Activated CD4-positive, CD25-positive, alpha-beta regulatory T cell treated with anti-CD3 and anti-CD28 coated beads, Interleukin-2, amount 50 U/mL, for 72 hours (primary cell): ENCODE measurements around the gene CCL15.

Source experiments
- DNase-seq: peaks from one replicate; pipeline ENCODE4 v3.0.0; 2021

The CCL15 gene

GRCh38 chr17:35988164-35988563 is 13.2 kb downstream of the CCL15 start:
- DNase-seq: no peak

GRCh38 chr17:35986643-35987042 is 14.7 kb downstream of the CCL15 start, which contains the start of gene CCL14:
CCL14 (minus strand) TSS chr17:35986729; CDS start chr17:35986649, 80 bp downstream.
- DNase-seq: no peak

GRCh38 chr17:35984140-35984539 is 17.2 kb downstream of the CCL15 start:
- no peak for DNase-seq

- no peak for DNase-seq
Measured at GRCh38 chr17:35982409-35983191, 18.8 kb downstream of the CCL15 start.

- DNase-seq: no peak
Measured at GRCh38 chr17:35981908-35982330, 19.4 kb downstream of the CCL15 start.

GRCh38 chr17:35981246-35981645 is 20.1 kb downstream of the CCL15 start, which contains the start of gene CCL16:
CCL16 (minus strand) TSS chr17:35981497; CDS start chr17:35981420, 77 bp downstream.
- no peak for DNase-seq

GRCh38 chr17:35978346-35978745 is 23.0 kb downstream of the CCL15 start:
- DNase-seq: no peak

GRCh38 chr17:35977509-35977908 is 23.8 kb downstream of the CCL15 start:
- no peak for DNase-seq

- no peak for DNase-seq
Measured at GRCh38 chr17:35973333-35974260, 27.8 kb downstream of the CCL15 start.

GRCh38 chr17:35972945-35973332 is 28.4 kb downstream of the CCL15 start:
- no peak for DNase-seq

- no peak for DNase-seq
Measured at GRCh38 chr17:35972535-35972934, 28.8 kb downstream of the CCL15 start.

GRCh38 chr17:35972066-35972465 is 29.3 kb downstream of the CCL15 start:
- DNase-seq: no peak

- peak; percentile 65 for DNase-seq
Measured at GRCh38 chr17:35969558-35970380, 31.6 kb downstream of the CCL15 start.

GRCh38 chr17:35968520-35969054 is 32.8 kb downstream of the CCL15 start:
- no peak for DNase-seq

- DNase-seq: no peak
Measured at GRCh38 chr17:35965272-35965671, 36.1 kb downstream of the CCL15 start.

- DNase-seq: no peak
Measured at GRCh38 chr17:35963663-35964062, 37.7 kb downstream of the CCL15 start.

GRCh38 chr17:35953720-35954119 is 47.6 kb downstream of the CCL15 start:
- no peak for DNase-seq

GRCh38 chr17:35949401-35949800 is 52.0 kb downstream of the CCL15 start:
- DNase-seq: no peak

GRCh38 chr17:35948092-35948491 is 53.3 kb downstream of the CCL15 start:
- no peak for DNase-seq
